ENCODE results near the gene DNAH5.
"Not testable (repeated sequence)": the region's sequence is repeated elsewhere in the genome, so short reads cannot be mapped to it uniquely, and the experiment has no call there.

DNAH5 gene

GRCh38 chr5:13816126-13816525 is 128.4 kb downstream of the DNAH5 start:
- DNase-seq, result no peak

- DNase-seq, result no peak
Observed at GRCh38 chr5:13814301-13814700, 130.2 kb downstream of the DNAH5 start.

- no peak for DNase-seq
Observed at GRCh38 chr5:13809921-13810320, 134.6 kb downstream of the DNAH5 start.

- DNase-seq, result no peak
Observed at GRCh38 chr5:13804336-13804735, 140.2 kb downstream of the DNAH5 start.

- not testable (repeated sequence) for DNase-seq
Observed at GRCh38 chr5:13798569-13798968, 145.9 kb downstream of the DNAH5 start.

GRCh38 chr5:13785781-13786415 is 158.6 kb downstream of the DNAH5 start:
- DNase-seq, result no peak

GRCh38 chr5:13783726-13784125 is 160.8 kb downstream of the DNAH5 start:
- DNase-seq, result no peak

GRCh38 chr5:13780081-13780480 is 164.4 kb downstream of the DNAH5 start:
- DNase-seq, result no peak

- no peak for DNase-seq
Observed at GRCh38 chr5:13773649-13774048, 170.8 kb downstream of the DNAH5 start.

GRCh38 chr5:13771011-13771571 is 173.4 kb downstream of the DNAH5 start:
- DNase-seq, result no peak

GRCh38 chr5:13766236-13766635 is 178.3 kb downstream of the DNAH5 start:
- no peak for DNase-seq

- no peak for DNase-seq
Observed at GRCh38 chr5:13763719-13764118, 180.8 kb downstream of the DNAH5 start.

- no peak for DNase-seq
Observed at GRCh38 chr5:13749766-13750165, 194.7 kb downstream of the DNAH5 start.

GRCh38 chr5:13746026-13746425 is 198.5 kb downstream of the DNAH5 start:
- DNase-seq, result no peak

- no peak for DNase-seq
Observed at GRCh38 chr5:13745508-13745907, 199.0 kb downstream of the DNAH5 start.

GRCh38 chr5:13740471-13740870 is 204.0 kb downstream of the DNAH5 start:
- DNase-seq, result no peak

- DNase-seq, result no peak
Observed at GRCh38 chr5:13739479-13739878, 205.0 kb downstream of the DNAH5 start.

- DNase-seq, result no peak
Observed at GRCh38 chr5:13735691-13736090, 208.8 kb downstream of the DNAH5 start.

- DNase-seq, result no peak
Observed at GRCh38 chr5:13731121-13731628, 213.3 kb downstream of the DNAH5 start.

- DNase-seq, result no peak
Observed at GRCh38 chr5:13708906-13709305, 235.6 kb downstream of the DNAH5 start.

- DNase-seq, result no peak
Observed at GRCh38 chr5:13708432-13708831, 236.1 kb downstream of the DNAH5 start.

- no peak for DNase-seq
Observed at GRCh38 chr5:13704396-13704795, 240.1 kb downstream of the DNAH5 start.

- no peak for DNase-seq
Observed at GRCh38 chr5:13700626-13701025, 243.9 kb downstream of the DNAH5 start.

GRCh38 chr5:13698885-13699284 is 245.6 kb downstream of the DNAH5 start:
- DNase-seq, result no peak

Data from NCI-H526 treated with DMSO at 0.1 percent for 48 hours (cell line).